HCT116 (cell line): ENCODE measurements around the gene NUTM2F. TPM values are rescaled to one million over a fixed set of nuclear protein-coding genes. Genes with fewer than 3 reads are reported as not detected.

Experiments
- ATAC-seq: fragments of 200-7000 bp; cut with Tn5 transposase; 2 replicates; pipeline ENCODE4 v1.9.1; 2020; ENCODE audit warnings: mild to moderate bottlenecking, moderate library complexity
- BruUV-seq: library from RNA; stranded (reverse); fragments of 400-500 nt; replicated peaks from 2 replicates; lab custom pipeline; 2021; lab: Mats Ljungman, UMichigan
- CTCF ChIA-PET: fragments of 300-600 bp; sonication (Branson Sonifier 250); formaldehyde crosslinking; loops from one replicate; lab custom pipeline; 2021; ENCODE audit warnings: antibody characterized with exemption; lab: Charles Lee
- POLR2A ChIA-PET: fragments of 300-600, 350-600 bp; sonication (Branson Sonifier 250); formaldehyde crosslinking; loops from one replicate; lab custom pipeline; 2021; ENCODE audit warnings: antibody characterized with exemption; lab: Charles Lee
- RAD21 ChIA-PET, 2 experiments: fragments of 300-600 bp; sonication (Branson Sonifier 250); formaldehyde crosslinking; loops; one replicate each; lab custom pipeline; 2023; ENCODE audit warnings: low total read pairs in 2 of 2; ENCODE audit not compliant: uncharacterized antibody in 2 of 2, unreplicated experiment in 2 of 2, low non-redundant PET in 1 of 2; lab: Charles Lee
- DNase-seq: peaks from one replicate; pipeline ENCODE4 v3.0.0-alpha.2; 2010; ENCODE audit warnings: low read depth, low spot score
- H2AFZ ChIP-seq: fragments of 200-600 bp; shearing (Covaris generic), sonication (generic); 2 replicates; pipeline ENCODE4 v1.6.1; 2017; ENCODE audit warnings: low read depth, mixed run types, mixed read lengths, antibody characterized with exemption, low read length; ENCODE audit not compliant: poor library complexity, severe bottlenecking
- H3K27ac ChIP-seq: 2 replicates; pipeline ENCODE4 v1.5.1; 2012; ENCODE audit warnings: low read depth, low read length
- H3K27me3 ChIP-seq: fragments of 200-600 bp; sonication (generic); 2 replicates; pipeline ENCODE4 v1.6.1; 2016; ENCODE audit warnings: mixed run types, low read length, mixed read lengths; ENCODE audit not compliant: insufficient read depth
- H3K36me3 ChIP-seq, 2 experiments: fragments of 200-500 bp in 1 of 2; fragments of 200-600 bp in 1 of 2; sonication (Bioruptor generic) in 1 of 2; sonication (generic) in 1 of 2; 2 replicates each; pipeline versions ENCODE4 v1.5.1 to v1.6.1; 2014 to 2016; ENCODE audit warnings: low read length in 2 of 2, inconsistent platforms in 1 of 2, mixed read lengths in 1 of 2, mixed run types in 1 of 2; ENCODE audit not compliant: insufficient read depth in 2 of 2, control insufficient read depth in 1 of 2
- H3K4me1 ChIP-seq, 2 experiments: fragments of 200-600 bp in 1 of 2; sonication (generic) in 1 of 2; 2 replicates each; pipeline versions ENCODE4 v1.5.1 to v1.6.1; 2012 to 2017; ENCODE audit warnings: low read length in 2 of 2, inconsistent platforms in 1 of 2, mild to moderate bottlenecking in 1 of 2, mixed read lengths in 1 of 2, mixed run types in 1 of 2, moderate library complexity in 1 of 2; ENCODE audit not compliant: insufficient read depth in 2 of 2, control insufficient read depth in 1 of 2
- H3K4me2 ChIP-seq: fragments of 200-600 bp; sonication (generic); 2 replicates; pipeline ENCODE4 v1.6.1; 2017; ENCODE audit warnings: mixed run types, low read length, mixed read lengths
- H3K4me3 ChIP-seq, 2 experiments: fragments of 200-600 bp in 1 of 2; sonication (generic) in 1 of 2; replicated peaks in 1 of 2; 2 replicates each; pipeline ENCODE4 v1.5.1; 2011 to 2016; ENCODE audit warnings: low read length in 2 of 2, control low read depth in 1 of 2, low read depth in 1 of 2, mild to moderate bottlenecking in 1 of 2, mixed read lengths in 1 of 2, mixed run types in 1 of 2
- H3K79me2 ChIP-seq: fragments of 200-600 bp; sonication (generic); 2 replicates; pipeline ENCODE4 v1.6.1; 2017; ENCODE audit warnings: mild to moderate bottlenecking, mixed run types, low read length, moderate library complexity, mixed read lengths; ENCODE audit not compliant: insufficient read depth
- H3K9ac ChIP-seq: fragments of 200-600 bp; sonication (generic); 2 replicates; pipeline ENCODE4 v1.6.1; 2016; ENCODE audit warnings: low read length, mixed read lengths
- H3K9me2 ChIP-seq: fragments of 200-600 bp; sonication (generic), shearing (Covaris generic); 2 replicates; pipeline ENCODE4 v1.6.1; 2017; ENCODE audit warnings: mixed run types, mild to moderate bottlenecking, moderate library complexity; ENCODE audit not compliant: insufficient read depth
- H3K9me3 ChIP-seq, 2 experiments: fragments of 200-500 bp in 1 of 2; fragments of 200-600 bp in 1 of 2; sonication (Bioruptor generic) in 1 of 2; sonication (generic) in 1 of 2; 2 replicates each; pipeline ENCODE4 v1.6.1; 2014 to 2017; ENCODE audit warnings: low read length in 2 of 2, mixed read lengths in 2 of 2, inconsistent platforms in 1 of 2, low read depth in 1 of 2, mild to moderate bottlenecking in 1 of 2, mixed run types in 1 of 2, moderate library complexity in 1 of 2; ENCODE audit not compliant: control insufficient read depth in 1 of 2, insufficient read depth in 1 of 2
- H4K20me1 ChIP-seq: fragments of 200-600 bp; sonication (generic), shearing (Covaris generic); 2 replicates; pipeline ENCODE4 v1.6.1; 2017; ENCODE audit warnings: mixed run types, mild to moderate bottlenecking, moderate library complexity; ENCODE audit not compliant: insufficient read depth
- CEBPB ChIP-seq: IDR thresholded peaks from 2 replicates; pipeline ENCODE4 v1.6.1; 2012; ENCODE audit warnings: low read depth
- CTCF ChIP-seq, 3 experiments: fragments of 200-600 bp in 1 of 3; sonication (generic) in 1 of 3; IDR thresholded peaks in 2 of 3; conservative IDR thresholded peaks in 1 of 3; 2 replicates each; pipeline ENCODE4 v1.5.1; 2012 to 2017; ENCODE audit warnings: low read depth in 2 of 3, low read length in 2 of 3, antibody characterized with exemption in 1 of 3, borderline replicate concordance in 1 of 3, control low read depth in 1 of 3, mild to moderate bottlenecking in 1 of 3, mixed read lengths in 1 of 3, mixed run types in 1 of 3, moderate library complexity in 1 of 3; ENCODE audit not compliant: insufficient read depth in 1 of 3
- EGR1 ChIP-seq: IDR thresholded peaks from 2 replicates; pipeline ENCODE4 v1.6.1; 2012; ENCODE audit warnings: low read depth
- EZH2 ChIP-seq: fragments of 200-600 bp; sonication (generic); IDR thresholded peaks from 2 replicates; pipeline ENCODE4 v1.6.1; 2017; ENCODE audit warnings: antibody characterized with exemption, mixed run types
- EZH2phosphoT487 ChIP-seq: fragments of 200-600 bp; IDR thresholded peaks from 2 replicates; pipeline ENCODE4 v1.6.1; 2018; ENCODE audit warnings: antibody characterized with exemption, borderline replicate concordance
- FOSL1 ChIP-seq: IDR thresholded peaks from 2 replicates; pipeline ENCODE4 v1.6.1; 2012; ENCODE audit warnings: low read depth
- MAX ChIP-seq: IDR thresholded peaks from 2 replicates; pipeline ENCODE4 v1.6.1; 2012
- POLR2AphosphoS5 ChIP-seq: IDR thresholded peaks from 2 replicates; pipeline ENCODE4 v1.6.1; 2011; ENCODE audit warnings: mild to moderate bottlenecking, low read depth, low read length, moderate library complexity
- RAD21 ChIP-seq: IDR thresholded peaks from 2 replicates; pipeline ENCODE4 v1.6.1; 2012; ENCODE audit warnings: low read depth, mild to moderate bottlenecking
- REST ChIP-seq: IDR thresholded peaks from 2 replicates; pipeline ENCODE4 v1.6.1; 2012; ENCODE audit warnings: low read depth
- SRF ChIP-seq: IDR thresholded peaks from 2 replicates; pipeline ENCODE4 v1.6.1; 2012; ENCODE audit warnings: low read depth
- TCF7L2 ChIP-seq: IDR thresholded peaks from 2 replicates; pipeline ENCODE4 v1.7.0; 2011; ENCODE audit warnings: borderline replicate concordance, inconsistent platforms; ENCODE audit not compliant: insufficient read depth, insufficient read length; ENCODE audit errors: extremely low read depth
- YY1 ChIP-seq: IDR thresholded peaks from 2 replicates; pipeline ENCODE4 v1.6.1; 2011; ENCODE audit warnings: low read length, low read depth, moderate library complexity, mild to moderate bottlenecking; ENCODE audit not compliant: insufficient replicate concordance; ENCODE audit errors: extremely low read depth
- ZBTB33 ChIP-seq: IDR thresholded peaks from 2 replicates; pipeline ENCODE4 v1.6.1; 2011; ENCODE audit warnings: mild to moderate bottlenecking, low read length, moderate library complexity; ENCODE audit not compliant: insufficient replicate concordance; ENCODE audit errors: extremely low read depth
- ZNF274 ChIP-seq: fragments of 200-500 bp; sonication (Bioruptor generic); IDR thresholded peaks from 2 replicates; pipeline ENCODE4 v1.6.1; 2014; ENCODE audit warnings: mild to moderate bottlenecking, low read depth, low read length, inconsistent platforms
- intact Hi-C: fragments of 100-400 bp; cut with micrococcal nuclease; formaldehyde crosslinking; loops from 2 replicates; pipeline ENCODE4 v1.10.0; 2022
- total RNA-seq: library from RNA; stranded (reverse); gene quantifications from one replicate; pipeline ENCODE4 v1.2.1, GENCODE V29; 2021; ENCODE audit not compliant: unreplicated experiment

The NUTM2F gene
- total RNA-seq, 1 experiment from 2014 or later, result not detected

GRCh38 chr9:94269264-94269663, 59.2 kb downstream of the NUTM2F start:
- peaks cover 0 to 2% of the 10 kb centered on the region in 2 experiments; a peak in 1 of 4 replicates for H3K4me1 ChIP-seq
- H3K27me3 ChIP-seq, result no peaks in the 10 kb centered on the region
- no peak for TF ChIP-seq CTCF (IDR thresholded peaks at IDR 0.05 in 2 of 3, conservative IDR thresholded peaks at IDR 0.05 in 1 of 3; ENCODE audit: borderline replicate concordance in 1 of 3, insufficient read depth in 1 of 3, low read depth in 2 of 3, low read length in 2 of 3)
- TF ChIP-seq ZNF274, result no peak
- TF ChIP-seq YY1, result no peak
- TF ChIP-seq EZH2phosphoT487, result no peak
- no peak for TF ChIP-seq RAD21
- no peak for TF ChIP-seq FOSL1
- TF ChIP-seq EGR1, result no peak
- no peak for TF ChIP-seq SRF
- TF ChIP-seq POLR2AphosphoS5, result no peak
- TF ChIP-seq EZH2, result no peak
- no peak for TF ChIP-seq CEBPB
- no peak for TF ChIP-seq TCF7L2
- no peak for TF ChIP-seq MAX
- no peak for TF ChIP-seq ZBTB33
- TF ChIP-seq REST, result no peak
- H3K79me2 ChIP-seq, result peaks cover 47% of the 10 kb centered on the region
- no peak overlapping the region for H3K27ac ChIP-seq
- H3K9me3 ChIP-seq, result no peaks in the 10 kb centered on the region
- no peaks in the 10 kb centered on the region for H4K20me1 ChIP-seq
- no peaks in the 10 kb centered on the region for H3K9me2 ChIP-seq
- RAD21 ChIA-PET, result no interaction called here
- H3K9ac ChIP-seq, result no peak overlapping the region
- no peaks in the 10 kb centered on the region; a peak in 1 of 4 replicates for H3K36me3 ChIP-seq
- POLR2A ChIA-PET, result no interaction called here
- H3K4me2 ChIP-seq, result no peak overlapping the region
- DNase-seq, result no peak
- no peak for ATAC-seq
- BruUV-seq, result no TSS peak
- intact Hi-C loops, result no loop called here
- H3K4me3 ChIP-seq, result no peak overlapping the region
- no peak overlapping the region for H2AFZ ChIP-seq
- CTCF ChIA-PET, result no interaction called here
